Peyer's patch (tissue), 4 donors: ENCODE data around the gene DISC1.

Experiments
- CTCF ChIP-seq, 6 experiments: fragments of 450-650 bp in 4 of 6; fragments of 200-600 bp in 2 of 6; sonication (generic) in 1 of 6; IDR thresholded peaks; one replicate each; pipeline ENCODE4 v1.5.1; 2017 to 2019; ENCODE audit warnings: antibody characterized with exemption in 6 of 6, mild to moderate bottlenecking in 3 of 6, moderate library complexity in 1 of 6
- POLR2A ChIP-seq, 2 donors: fragments of 450-650 bp; IDR thresholded peaks; one replicate each; pipeline ENCODE4 v1.5.1; 2017; ENCODE audit warnings: antibody characterized with exemption in 2 of 2, mild to moderate bottlenecking in 2 of 2, moderate library complexity in 2 of 2

GRCh38 chr1:231674575-231674974, 48.0 kb downstream of the DISC1 start:
- no peak for TF ChIP-seq POLR2A (IDR thresholded peaks at IDR 0.05)
- TF ChIP-seq CTCF (IDR thresholded peaks at IDR 0.05), result no peak
